ENCODE results near the gene LECT2.

LECT2 gene

DNA sequence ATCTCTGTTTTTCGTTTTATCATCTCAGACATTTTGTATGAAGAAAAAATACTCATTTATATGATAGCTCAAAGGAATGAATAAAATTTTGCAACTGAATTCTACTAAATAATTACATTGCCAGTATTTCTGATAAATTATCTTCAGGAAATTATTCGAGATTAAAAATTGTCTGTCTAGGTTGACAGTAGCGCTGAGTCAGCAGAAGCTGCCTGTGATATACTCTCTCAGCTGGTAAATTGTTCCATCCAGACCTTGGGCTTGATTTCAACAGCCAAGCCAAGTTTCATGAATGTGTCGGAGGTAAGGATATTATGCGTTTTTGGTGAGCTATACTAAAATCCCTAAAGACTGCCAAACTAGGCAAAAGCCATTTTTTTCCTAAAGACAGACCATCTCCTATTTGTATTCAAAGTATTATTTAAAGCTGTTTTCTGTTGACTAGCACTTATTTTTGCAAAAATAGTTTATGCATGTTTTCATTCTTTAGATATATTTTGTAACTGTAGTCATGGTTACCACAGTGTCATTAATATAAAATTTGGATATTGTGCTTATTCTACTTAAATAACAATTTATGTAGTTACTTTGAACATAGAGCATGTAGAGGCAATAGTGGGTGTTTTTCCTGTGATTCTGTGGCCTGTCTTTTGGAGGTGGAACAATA lies 17.4 kb downstream of the LECT2 start:
- DNase-seq (ENCODE audit: low read depth, low spot score), result no peak

DNA sequence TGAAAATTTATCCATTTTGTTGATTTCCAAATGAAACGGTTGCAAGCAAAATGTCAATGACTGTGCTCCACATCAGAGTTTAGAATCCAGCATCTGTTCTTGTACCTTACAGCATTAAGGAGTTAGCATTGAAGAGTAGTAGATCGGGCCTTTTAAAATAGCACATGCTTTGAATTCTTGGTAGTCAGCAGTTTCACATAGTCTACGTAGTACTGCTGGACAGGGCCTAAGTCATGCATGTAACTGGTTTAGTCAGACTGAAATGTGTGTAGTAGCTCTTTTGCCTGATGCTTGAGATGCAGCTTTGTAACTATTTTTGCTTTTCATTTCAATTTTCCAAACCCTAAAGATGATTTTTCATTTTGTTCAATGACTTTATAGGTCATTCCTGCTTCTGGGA lies 19.8 kb downstream of the LECT2 start:
- no peak for DNase-seq (ENCODE audit: low read depth, low spot score)

DNA sequence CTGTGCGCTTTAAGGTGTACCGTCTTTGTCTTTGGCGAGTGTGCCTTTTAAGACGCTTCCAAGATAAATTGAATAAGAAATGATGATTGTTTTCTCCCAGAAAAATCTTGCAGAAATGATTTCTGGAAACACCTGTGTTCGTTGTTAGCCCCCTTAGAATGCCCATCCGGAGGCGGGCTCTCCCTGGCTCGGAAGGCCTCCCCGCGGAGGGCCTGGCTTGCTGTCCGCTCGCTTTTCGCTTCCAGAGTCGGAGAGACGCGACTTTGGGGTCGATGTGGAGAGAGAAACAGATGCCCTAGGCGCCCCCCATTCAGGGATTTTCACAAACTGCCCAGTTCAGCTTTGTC lies 23.9 kb downstream of the LECT2 start:
- DNase-seq (ENCODE audit: low read depth, low spot score), result no peak

DNA sequence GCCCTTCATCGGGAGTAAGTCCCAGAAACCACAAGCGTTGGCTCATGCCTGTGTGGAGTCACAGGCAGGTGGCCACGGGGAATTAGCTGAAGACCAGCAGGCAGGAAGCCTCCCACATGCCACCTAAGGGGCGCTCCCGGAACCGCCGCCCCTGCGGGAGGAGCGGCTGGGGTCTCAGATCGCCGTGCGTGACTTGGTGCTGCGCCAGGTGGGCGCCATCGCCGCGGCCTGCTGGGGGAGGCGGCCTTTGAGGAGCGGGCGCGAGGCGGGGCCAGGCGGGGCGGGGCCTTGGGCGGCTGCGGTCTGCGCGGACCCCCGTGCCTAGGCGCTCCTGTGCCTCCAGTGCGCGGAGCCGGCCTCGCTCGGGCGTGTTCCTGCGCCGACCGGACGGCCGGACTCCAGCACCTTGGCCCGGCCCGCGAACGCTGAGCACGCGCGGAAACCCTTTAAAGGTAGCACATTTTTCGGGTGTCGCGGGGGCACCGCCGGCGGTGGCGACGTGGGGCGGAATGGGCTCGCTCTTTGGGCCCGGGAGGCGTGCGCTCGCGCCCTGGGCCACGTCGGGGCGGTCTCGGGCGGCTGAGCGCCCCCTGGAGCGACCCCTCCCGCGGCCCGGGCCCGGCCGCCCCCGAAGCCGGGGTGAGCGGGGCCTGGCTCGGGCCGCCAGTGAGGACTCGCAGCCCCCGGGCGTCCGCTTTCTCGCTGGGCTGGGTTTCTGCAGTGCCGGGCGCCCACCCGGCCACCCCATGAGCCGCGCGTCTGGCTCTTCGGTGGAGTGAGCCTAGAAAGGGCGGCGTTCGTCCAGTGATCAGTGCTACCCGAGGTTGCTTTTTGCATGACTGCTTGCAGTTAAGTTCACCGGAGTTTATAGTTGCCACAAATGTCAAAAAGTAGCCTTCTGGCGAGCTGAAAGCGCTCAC lies 24.5 kb downstream of the LECT2 start:
- DNase-seq (ENCODE audit: low read depth, low spot score), result peak; percentile 17

DNA sequence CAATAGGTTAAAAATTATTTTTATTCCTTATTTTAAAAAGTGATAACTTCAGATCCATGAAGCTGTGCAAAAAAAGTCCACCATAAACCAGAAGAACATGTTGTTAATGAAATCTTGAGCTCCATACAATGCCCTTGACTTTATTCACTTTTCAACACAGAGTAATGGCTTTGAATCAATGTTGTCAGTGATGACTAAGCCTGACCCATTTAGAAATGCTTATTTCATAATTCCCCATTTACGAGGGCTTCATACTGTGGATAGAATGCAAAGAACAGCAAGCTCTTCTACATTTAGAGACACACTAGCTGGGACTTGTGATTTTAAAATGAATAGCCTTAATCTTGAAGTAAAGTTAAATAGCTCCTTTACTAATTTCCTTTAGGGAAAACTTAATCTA lies 33.4 kb downstream of the LECT2 start:
- DNase-seq (ENCODE audit: low read depth, low spot score), result no peak

DNA sequence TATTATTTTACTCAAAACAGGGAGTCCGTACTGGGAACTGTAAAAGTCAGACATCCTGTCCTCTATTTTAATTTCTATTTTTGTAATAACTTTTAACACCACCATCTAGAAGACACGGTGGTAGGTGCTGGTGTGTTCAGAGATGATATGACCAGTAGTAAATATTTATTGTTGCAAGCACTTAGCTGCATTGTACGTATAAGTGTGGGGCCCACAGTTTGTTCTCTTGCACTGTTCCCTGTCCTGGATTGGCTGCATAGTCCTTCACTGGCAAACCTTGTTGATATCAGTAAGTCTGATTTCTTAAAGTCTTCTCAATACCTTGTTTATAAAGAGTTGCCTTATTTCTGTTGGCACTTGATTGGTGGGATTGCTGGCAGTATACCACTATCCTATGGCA lies 34.6 kb downstream of the LECT2 start:
- DNase-seq (ENCODE audit: low read depth, low spot score), result no peak

DNA sequence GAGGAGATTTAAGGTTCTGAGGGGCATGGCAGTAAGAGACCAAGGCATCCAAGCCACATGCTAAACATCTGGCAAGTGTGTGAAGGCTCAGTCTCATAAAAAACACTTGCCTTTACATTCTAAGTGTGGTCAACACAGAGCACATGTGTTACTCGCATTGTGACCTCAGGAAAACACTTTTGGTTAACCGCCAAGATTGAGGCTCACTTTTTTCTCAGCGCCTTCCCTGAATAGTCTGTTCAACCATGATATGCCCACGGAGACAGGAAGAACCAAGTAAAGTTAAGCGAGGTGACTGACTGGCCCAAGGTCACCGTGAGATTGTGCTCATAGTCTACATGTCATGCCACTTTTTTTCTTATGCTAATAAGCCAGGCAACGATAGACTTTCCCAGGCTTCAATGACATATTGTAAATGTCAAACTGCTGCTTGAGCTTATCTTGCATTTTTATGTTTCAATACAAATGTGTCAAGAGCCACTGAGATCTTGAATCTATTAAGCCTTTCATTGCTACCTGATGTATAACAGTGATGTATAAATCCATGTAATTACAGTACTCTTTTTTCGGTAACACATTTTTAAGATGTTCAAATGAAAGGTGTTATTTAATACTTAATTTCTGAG lies 38.0 kb downstream of the LECT2 start:
- no peak for DNase-seq (ENCODE audit: low read depth, low spot score)

DNA sequence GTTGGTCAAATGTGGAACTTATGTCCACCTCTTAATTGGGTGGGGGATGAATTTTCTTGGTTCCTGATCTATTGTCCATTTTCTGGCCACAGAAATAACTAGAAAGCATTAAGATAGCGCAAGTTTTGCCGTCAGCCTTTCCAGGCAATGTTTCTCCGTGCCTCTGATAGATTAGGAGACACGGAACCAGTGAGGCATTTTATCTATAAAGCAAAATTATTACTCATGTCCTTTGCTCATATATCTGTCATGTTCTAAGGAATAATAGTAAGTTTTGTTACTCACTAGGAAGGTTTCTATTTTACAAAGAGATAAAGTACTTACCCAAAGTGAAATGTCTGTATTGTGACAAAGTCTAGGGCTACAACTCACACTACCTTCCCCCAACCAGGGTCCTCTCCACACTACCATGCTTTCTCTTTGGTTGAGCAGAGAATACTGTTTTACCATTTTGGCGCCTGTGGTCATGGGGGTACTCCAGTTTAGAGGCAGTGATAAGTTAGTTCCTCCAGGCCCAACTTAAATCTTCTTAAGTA lies 39.2 kb downstream of the LECT2 start:
- DNase-seq (ENCODE audit: low read depth, low spot score), result no peak

DNA sequence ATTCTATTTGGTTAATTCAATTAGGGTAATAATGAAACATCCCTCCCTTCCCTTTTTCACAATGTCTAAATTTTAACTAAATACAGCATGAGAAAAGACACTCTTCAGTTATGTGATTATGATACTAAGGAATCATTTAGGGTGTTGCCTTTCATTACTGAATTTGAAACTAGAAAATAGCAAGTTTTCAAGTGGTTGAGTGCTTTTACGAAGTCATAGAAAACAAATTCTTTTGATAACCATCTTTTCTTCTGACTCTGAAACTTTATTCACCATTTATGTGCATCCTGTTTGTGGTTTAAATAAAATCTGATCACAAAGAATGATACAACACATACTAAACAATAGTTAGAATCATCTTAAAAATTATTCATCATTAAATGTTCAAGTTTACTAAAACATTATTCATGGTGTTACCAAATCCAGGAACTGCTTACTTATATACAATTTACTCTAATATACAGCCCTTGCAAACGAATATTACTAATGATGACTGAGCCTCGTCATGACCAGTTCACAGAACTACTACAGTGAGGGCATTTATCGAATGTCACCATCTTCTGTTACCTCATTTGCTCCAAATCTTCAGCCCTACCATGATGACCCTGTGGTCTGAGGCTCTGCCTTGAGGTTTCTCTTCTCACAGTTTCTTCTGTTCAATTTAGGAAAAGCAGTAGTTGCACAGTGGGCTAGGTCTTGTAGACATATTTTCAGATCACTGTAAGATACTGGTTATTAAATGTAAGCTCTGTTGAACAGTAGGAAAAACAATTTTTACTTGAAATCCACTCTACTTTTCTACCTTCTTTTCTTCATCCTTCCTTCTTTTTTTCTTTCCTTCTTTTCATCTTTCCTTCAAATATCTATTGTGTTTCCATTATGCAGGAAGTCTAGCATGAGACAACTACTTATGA lies 40.8 kb downstream of the LECT2 start:
- no peak for DNase-seq (ENCODE audit: low read depth, low spot score)

DNA sequence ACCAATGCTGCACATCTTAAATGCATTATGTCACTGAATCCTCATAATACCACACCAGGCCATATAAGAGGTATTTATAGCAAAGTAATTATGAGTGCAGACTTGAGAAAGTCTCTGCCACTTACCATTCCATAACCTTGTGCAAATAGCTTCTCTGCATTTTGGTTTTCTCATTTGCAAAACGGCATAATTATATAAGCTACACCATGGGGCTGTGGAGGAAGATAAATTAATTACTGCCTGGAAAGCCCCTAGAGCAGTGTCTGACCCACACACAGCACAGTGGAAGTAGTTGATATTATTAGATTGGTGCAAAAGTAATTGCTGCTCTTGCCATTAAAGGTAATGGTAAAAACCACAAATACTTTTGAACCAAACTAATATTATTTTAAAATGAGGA lies 49.6 kb downstream of the LECT2 start:
- no peak for DNase-seq (ENCODE audit: low read depth, low spot score)

DNA sequence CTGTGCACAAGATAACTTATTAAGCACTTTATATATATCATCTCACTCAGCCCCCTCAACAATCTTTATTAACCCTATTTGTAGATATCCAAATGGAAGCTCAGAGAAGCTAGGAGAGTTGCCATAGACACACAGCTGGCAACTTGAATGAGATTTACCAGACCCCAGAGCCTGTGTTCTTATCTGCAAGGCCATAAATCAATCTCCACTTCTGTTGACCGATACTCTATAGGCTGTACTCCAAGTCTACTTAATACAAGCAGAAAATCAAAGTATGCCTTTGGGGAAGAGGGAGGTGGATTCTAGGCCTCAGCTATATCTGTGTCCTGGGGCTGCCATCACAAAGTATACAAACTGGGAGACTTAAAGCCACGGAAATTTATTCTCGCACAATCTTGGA lies 53.1 kb downstream of the LECT2 start:
- DNase-seq (ENCODE audit: low read depth, low spot score), result no peak

DNA sequence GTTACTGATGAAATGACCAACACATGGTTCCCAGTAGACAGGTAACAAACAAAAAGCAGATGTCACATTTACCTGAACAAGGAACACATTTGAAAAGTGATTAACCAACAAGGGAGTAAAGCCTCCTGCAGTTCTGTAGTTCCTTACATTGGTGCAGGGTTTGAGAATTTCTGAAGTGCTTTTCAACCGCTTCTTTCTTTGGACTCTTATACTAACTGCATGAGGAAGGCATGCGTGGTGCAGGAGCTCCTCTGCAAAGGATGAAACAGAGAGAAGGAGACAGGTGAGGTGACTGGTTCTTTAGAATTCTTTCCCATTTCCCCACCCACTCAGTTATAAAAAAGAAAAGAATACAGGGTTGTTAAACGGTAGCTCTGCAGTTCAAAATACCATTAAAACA lies 54.5 kb downstream of the LECT2 start:
- DNase-seq (ENCODE audit: low read depth, low spot score), result no peak

DNA sequence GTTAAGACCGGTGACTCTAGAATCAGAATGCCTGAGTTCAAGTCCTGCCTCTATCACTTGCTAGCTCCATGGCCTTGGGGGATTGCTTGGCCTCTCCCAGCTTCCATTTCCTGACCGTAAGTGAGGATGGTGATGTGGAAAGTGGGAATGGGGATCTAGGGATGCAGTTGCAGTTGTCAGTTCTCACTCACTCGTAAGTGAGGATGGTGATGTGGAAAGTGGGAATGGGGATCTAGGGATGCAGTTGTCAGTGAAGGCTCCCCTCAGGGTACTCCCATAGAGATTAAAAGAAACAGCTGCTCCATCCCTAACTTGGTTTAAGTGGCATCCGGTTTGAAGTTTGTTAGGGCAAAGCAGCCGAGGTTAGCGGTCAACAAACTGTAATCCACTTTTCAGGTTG lies 56.1 kb downstream of the LECT2 start:
- no peak for DNase-seq (ENCODE audit: low read depth, low spot score)

All from iPS DF 19.7 (cell line).